NCI-H146 treated with DMSO at 0.1 percent for 48 hours (cell line): ENCODE results near the gene SCGB1D1.

ENCODE experiments used
- DNase-seq: peaks from one replicate; lab custom pipeline; 2025; ENCODE audit not compliant: unreplicated experiment; lab: John Stamatoyannopoulos, UW

Gene SCGB1D1, protein sequence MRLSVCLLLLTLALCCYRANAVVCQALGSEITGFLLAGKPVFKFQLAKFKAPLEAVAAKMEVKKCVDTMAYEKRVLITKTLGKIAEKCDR

DNA sequence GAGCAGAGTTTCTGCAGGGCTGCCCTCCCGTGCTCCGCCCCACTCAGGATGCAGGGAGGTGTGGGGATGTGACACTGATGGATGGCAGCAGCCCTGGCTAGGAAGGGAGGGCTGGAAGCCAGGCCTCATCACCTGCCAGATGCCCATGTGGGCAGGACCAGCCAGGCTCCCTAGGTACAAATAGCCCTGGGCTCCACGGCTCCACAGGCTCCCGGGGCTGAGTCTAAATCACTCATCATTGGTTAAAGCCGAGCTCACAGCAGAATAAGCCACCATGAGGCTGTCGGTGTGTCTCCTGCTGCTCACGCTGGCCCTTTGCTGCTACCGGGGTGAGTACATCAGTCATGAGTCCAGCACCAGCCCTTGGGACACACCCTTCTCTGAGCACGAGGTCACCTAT, at the start of gene SCGB1D1:
SCGB1D1 (plus strand) TSS at position 206 of the 400 bp plus-strand sequence; CDS start at position 275, 69 bp downstream.
- peak; percentile 23 for DNase-seq

- DNase-seq: no peak
These were observed 49.5 kb upstream of the SCGB1D1 start for GRCh38 chr11:62140304-62141110.

GRCh38 chr11:62141111-62142042, 48.6 kb upstream of the SCGB1D1 start:
- DNase-seq: no peak

DNA sequence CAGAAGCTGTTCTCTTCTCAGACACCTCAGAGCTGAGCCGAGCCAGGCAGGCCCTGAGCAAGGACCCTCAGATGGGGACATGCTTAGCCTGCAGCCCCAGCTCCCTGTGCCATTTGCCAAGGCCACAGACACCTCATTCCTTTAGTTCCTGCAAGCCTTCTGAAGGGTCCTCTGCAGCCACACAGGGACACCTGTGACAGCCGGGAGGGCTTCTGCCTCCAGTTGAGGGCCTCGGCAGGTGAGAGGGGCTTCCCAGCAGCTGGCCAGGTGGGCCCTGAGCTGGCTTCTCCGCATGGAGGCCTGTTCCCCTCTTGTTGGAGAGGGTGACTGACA, 48.0 kb upstream of the SCGB1D1 start:
- no peak for DNase-seq

GRCh38 chr11:62142921-62143320, 47.1 kb upstream of the SCGB1D1 start:
- DNase-seq: no peak

DNA sequence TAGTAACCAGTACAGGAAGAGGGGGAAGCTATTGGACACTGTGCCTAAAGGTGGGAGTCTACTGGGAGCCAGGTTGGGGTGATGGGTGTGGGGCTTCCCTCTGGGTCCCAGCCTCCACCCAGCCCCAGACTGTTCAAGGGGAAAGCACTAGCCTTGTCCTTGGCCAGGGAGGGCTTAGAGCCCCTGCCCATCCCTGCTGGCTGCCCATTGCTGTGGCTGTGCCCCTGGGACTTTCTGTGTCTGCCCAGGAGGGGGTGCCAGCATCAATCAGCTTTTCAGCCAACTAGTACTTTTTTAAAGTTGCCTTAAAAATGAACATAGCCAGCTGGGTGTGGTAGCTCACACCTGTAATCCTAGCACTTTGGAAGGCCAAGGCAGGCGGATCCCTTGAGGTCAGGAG, 46.3 kb upstream of the SCGB1D1 start:
- no peak for DNase-seq

DNA sequence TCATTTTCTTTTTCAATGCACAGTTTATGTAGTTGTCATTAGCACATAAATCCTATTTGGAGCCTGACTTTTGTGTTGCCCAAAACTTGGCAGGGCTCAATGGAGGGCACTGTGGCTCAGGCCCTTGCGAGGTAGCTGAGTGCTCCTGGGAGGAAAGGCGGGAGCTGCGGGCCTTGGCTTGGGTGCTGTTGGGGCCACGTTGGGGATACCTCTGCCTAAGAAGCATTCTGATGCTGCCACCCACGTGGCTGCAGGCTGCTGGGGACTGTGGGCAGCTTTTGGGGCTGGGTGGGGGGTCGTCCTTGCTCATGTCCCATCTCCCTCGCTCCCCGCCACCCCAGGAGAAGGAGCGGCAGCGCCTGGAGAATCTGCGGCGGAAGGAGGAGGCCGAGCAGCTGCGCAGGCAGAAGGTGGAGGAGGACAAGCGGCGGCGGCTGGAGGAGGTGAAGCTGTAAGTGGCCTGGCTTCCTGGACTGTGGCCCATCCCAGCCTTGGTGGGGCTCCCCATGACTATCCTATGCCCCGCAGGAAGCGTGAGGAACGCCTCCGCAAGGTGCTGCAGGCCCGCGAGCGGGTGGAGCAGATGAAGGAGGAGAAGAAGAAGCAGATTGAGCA, 45.3 kb upstream of the SCGB1D1 start:
- no peak for DNase-seq

- no peak for DNase-seq
These were observed 44.6 kb upstream of the SCGB1D1 start for GRCh38 chr11:62145261-62145871.

DNA sequence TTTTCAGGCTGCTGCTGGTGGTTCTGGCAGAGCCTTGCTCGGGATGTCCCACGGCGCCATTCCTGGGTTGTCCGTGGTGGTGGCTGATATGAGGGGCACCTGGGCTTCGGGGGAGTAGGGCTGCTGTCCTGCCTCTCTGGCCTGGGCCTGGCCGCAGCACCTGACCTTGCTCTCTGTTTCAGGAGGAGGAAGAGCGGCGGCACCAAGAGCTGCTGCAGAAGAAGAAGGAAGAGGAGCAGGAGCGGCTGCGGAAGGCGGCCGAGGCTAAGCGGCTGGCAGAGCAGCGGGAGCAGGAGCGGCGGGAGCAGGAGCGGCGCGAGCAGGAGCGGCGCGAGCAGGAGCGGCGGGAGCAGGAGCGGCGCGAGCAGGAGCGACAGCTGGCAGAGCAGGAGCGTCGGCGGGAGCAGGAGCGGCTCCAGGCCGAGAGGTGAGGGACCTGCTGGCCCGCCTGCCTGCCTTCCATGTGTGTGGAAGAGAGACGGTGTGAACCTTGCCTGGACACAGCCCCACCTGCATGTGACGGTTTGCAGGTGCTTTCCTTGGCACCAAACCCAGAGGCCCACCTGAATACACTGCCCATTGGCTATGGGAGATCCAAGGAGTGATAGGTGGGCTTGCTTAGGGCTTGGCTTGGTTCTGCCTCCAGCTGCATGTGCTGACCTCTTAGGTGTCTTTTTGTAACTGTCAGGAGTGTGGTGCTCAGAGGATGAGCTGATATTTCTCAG, 43.4 kb upstream of the SCGB1D1 start:
- no peak for DNase-seq

GRCh38 chr11:62147545-62147944, 42.5 kb upstream of the SCGB1D1 start:
- no peak for DNase-seq

DNA sequence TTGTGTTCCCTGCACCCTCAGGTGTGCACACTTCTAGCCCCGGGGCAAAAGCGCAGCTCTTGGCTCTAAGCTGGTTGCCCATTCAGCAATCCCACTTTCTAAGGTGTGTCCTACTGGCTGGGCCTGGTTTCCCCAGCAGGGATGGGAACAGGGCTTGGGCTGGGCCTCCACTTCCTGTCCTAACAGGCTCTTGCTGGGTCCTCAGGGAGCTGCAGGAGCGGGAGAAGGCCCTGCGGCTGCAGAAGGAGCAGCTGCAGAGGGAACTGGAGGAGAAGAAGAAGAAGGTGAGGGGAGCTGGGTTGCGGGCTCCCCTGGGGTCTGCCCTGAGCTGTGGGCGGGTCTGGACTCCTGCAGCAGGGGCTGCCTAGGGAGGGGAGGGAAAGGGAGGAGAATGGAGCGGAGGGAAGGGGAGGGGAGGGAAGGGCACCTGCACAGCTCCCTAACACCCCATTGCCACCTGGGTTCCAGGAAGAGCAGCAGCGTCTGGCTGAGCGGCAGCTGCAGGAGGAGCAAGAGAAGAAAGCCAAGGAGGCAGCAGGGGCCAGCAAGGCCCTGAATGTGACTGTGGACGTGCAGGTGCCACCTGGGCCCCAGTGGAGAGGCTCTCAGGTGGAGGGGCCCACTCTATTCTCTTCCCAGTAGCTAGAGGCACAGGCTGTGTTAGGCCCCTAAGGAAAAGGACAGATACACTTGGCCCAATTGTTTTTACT, 41.6 kb upstream of the SCGB1D1 start:
- DNase-seq: no peak

GRCh38 chr11:62149986-62150886, 39.8 kb upstream of the SCGB1D1 start:
- DNase-seq: no peak

- no peak for DNase-seq
These were observed 38.9 kb upstream of the SCGB1D1 start for GRCh38 chr11:62150887-62151736.

DNA sequence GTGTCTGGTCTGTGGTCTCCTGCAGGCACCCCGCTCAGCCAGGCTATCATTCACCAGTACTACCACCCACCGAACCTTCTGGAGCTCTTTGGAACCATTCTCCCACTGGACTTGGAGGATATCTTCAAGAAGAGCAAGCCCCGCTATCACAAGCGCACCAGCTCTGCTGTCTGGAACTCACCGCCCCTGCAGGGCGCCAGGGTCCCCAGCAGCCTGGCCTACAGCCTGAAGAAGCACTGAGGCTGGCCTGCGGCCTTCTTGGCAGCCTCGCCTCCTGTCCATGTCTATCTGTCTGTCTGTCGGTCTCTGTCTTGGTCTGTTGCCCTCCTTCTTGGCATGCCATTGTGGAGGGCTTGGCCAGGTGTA, 38.3 kb upstream of the SCGB1D1 start:
- no peak for DNase-seq

GRCh38 chr11:62152245-62153086, 37.5 kb upstream of the SCGB1D1 start:
- no peak for DNase-seq

DNA sequence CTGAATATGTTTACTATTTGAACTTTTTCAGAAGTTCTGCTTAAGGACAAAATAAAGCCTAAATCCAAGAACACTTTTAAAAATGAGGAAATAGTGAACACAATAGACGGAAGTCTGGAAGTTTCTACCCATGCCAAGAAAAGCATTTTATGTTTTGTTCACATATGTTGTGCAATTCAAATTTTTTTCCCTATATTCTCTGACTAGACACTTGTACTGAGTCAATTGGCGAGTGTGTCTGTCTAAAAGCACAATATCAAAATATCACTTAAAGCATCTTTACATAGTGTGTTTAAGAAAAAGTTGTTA, 37.0 kb upstream of the SCGB1D1 start:
- DNase-seq: no peak

DNA sequence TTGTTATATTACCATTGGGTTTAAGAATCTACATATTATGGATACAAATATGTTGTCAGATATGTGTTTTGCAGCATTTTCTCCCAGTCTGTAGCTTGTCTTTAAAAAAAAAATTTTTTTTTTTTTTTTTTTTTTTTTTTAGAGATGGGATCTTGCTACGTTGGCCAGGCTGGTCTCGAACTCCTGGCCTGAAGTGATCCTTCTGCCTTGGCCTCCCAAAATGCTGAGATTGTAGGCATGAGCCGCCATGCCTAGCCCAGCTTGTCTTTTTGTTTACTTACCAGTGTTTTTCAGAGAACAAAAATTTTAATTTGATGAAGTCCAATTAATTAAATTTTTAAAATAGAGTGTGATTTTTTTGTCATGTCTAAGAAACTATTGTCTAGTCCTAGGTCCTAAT, 36.4 kb upstream of the SCGB1D1 start:
- no peak for DNase-seq
